ENCODE results near the gene DHX57.

DHX57 gene, protein sequence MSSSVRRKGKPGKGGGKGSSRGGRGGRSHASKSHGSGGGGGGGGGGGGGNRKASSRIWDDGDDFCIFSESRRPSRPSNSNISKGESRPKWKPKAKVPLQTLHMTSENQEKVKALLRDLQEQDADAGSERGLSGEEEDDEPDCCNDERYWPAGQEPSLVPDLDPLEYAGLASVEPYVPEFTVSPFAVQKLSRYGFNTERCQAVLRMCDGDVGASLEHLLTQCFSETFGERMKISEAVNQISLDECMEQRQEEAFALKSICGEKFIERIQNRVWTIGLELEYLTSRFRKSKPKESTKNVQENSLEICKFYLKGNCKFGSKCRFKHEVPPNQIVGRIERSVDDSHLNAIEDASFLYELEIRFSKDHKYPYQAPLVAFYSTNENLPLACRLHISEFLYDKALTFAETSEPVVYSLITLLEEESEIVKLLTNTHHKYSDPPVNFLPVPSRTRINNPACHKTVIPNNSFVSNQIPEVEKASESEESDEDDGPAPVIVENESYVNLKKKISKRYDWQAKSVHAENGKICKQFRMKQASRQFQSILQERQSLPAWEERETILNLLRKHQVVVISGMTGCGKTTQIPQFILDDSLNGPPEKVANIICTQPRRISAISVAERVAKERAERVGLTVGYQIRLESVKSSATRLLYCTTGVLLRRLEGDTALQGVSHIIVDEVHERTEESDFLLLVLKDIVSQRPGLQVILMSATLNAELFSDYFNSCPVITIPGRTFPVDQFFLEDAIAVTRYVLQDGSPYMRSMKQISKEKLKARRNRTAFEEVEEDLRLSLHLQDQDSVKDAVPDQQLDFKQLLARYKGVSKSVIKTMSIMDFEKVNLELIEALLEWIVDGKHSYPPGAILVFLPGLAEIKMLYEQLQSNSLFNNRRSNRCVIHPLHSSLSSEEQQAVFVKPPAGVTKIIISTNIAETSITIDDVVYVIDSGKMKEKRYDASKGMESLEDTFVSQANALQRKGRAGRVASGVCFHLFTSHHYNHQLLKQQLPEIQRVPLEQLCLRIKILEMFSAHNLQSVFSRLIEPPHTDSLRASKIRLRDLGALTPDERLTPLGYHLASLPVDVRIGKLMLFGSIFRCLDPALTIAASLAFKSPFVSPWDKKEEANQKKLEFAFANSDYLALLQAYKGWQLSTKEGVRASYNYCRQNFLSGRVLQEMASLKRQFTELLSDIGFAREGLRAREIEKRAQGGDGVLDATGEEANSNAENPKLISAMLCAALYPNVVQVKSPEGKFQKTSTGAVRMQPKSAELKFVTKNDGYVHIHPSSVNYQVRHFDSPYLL (N-terminal part only)

DNA sequence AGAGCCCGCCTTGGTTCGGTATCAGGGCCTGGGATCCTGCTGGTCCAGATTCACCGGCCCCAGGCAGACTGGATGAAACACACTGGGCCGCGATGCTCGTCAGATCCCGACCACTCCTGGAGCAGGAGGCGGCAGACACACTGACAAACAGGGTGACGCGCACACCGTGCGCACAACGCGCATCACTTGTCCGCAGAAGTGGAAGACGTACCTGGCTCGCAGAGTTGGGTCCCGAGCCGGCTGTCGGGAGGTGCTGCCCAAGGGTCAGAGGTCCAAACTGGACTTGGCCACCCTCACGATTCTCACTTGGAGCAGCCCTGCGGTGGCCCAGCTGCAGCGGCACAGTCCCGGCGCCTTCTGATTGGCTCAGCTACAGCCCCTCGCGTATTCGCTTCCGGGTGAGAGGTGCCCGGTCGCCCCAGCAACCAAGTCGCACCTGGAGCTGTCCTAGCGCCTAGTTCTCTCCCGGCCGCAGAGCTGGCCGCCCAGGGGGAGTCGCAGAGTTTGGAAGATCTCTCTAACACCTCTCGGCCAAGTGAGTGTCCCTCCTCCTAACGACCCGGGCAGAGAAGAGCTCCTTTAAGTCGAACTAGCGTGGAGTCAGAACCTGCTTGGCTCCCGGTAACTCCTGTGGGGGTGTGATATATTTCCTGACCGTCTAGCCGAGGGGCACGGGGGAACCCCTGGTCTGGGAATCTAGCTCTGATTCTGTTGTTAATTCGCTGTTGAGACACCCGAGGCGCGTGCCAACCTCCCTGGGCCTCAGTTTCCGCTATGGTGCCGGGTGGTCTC, at the start of gene DHX57, which contains the start of gene MORN2:
Gene DHX57, minus strand, starts transcription at position 359 of the 792 bp plus-strand sequence. CDS start 7,529 bp downstream, outside the sequence.
Gene MORN2, plus strand, starts transcription at position 401 of the 792 bp plus-strand sequence.
- DNase-seq (ENCODE audit: low read depth in 2 of 2) = peak; percentile 62 to 76

DNA sequence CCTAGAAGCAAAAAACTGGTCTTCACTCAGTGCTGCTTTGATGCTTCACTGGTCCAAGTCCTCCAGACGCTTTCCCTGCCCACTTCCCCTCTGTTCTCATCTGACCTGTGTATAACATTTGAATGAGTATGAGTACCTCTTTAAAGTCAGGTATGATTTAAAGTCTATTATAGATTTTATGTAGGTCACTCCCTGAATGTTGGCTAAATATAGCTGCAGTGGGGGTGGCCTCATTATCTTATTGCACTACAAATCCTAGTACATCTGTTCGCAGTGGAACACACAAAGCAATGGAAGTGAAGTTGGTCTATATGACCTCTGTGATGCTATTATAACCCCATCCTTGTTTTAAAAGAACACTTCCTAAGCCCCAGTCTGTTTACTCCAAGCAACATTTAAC, 47.2 kb upstream of the DHX57 start:
- no peak for DNase-seq (ENCODE audit: low read depth in 2 of 2)

GRCh38 chr2:38922389-38922788, 46.7 kb upstream of the DHX57 start:
- no peak for DNase-seq (ENCODE audit: low read depth in 2 of 2)

DNA sequence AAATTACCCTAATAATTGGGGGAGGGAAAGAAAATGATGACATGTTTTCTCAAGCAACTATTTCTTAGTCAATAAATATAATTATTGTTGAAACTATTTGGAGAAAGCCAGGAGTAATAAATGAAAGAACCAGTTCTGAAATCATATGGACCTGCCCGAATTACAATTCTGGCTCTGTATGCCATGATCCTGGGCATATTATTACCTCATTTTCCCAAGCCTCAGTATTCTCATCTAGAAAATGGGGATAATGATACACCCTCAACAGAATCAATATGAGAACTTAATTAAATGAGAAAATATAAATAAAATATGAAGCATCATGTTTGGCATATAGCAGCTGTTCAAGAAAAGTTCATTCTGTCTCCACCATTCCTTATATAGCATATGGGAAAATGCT, 36.9 kb upstream of the DHX57 start:
- DNase-seq (ENCODE audit: low read depth in 2 of 2) = no peak

DNA sequence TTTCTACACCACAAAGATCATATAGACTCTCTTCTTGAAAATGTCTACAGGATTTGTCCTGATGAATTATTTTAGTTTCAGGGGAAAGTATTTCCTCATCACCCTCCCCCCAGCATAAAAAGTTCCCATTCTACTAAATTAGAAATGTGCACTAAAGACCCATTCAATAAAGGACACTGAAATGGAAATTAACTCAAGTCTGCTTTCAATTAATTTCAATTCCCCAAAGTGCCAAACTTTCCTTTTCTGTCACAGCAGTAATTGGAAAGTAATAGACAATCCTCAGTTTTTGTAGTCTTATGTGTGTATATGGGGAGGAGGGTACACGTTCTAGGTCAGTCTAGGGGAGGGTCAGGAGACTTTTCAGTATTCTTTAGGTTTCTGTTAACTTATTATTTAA, 35.5 kb upstream of the DHX57 start:
- no peak for DNase-seq (ENCODE audit: low read depth in 2 of 2)

GRCh38 chr2:38909872-38910271, 34.1 kb upstream of the DHX57 start:
- no peak for DNase-seq (ENCODE audit: low read depth in 2 of 2)

DNA sequence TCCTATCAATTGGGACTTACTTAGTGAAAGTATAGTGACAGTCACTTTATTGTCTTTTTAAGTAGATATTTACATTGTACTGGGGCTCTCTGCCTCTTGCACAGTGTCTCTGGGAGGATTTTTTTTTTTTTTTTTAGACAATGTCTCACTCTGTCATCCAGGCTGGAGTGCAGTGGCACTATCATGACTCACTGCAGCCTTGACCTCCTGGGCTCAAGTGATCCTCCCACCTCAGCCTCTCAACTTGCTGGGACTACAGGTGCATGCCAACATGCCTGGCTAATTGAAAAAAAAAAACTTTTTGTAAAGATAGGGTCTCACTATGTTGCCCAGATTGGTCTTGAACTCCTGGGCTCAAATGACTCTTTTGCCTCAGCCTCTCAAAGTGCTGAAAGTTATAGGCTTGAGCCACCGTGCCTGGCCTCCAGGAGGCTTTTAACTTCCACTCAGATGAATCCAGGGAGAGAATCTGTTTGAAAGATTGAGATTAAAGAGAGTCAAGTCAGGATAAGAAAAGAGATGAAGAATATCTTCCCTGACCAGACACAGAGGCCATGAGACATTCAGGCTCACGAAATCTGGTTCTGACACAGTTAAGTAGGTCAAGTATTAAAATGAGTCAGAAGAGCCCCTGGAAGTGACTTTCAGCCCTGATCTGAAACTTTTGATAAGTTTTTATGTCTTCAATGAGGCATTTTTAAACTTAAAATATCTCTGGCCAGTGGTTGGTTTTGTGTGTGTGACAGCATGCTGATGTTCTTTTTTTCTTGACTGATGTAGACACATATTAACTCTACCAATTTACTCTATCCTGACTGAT, 32.2 kb upstream of the DHX57 start:
- DNase-seq (ENCODE audit: low read depth in 2 of 2) = no peak

DNA sequence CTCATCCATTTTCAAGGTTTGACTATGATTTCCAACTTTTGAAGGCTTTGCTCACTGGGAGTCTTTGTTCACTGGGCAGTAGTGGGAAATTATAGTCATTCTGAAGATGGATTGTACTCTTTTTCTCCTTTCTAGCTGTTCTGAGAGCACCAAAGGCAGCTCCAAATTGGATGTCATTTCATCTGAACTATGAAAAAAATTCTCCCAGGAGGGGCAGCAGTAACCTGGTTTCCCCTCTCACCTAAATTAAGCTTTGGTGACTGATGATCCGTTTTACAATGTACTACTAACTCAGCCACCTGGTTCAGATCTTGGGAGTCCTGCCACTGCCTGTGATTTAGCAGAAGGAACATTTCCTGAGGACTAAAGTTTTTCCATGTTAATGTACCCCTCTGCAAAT, 31.5 kb upstream of the DHX57 start:
- DNase-seq (ENCODE audit: low read depth in 2 of 2) = no peak

DNA sequence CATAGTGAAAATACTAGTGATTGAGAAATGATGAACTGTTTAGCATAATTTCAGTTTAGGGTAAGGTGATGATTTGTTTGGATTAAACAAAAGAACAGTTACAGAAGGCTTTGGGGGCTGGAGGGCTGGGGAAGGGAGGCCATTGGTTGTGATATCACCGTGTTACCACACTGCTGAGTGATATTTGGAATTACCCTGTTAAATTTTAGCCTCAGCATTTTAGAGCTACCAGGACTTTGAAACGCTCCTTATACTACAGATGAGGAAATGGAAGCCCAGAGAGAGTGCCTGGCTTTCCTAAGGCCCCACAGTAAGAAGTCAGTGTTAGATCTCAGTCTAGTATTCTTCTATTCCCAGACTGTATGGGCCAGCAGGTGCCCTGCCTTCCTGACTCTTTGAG, 29.5 kb upstream of the DHX57 start:
- DNase-seq (ENCODE audit: low read depth in 2 of 2) = no peak

GRCh38 chr2:38900726-38901125, 25.0 kb upstream of the DHX57 start:
- no peak for DNase-seq (ENCODE audit: low read depth in 2 of 2)

GRCh38 chr2:38898256-38898655, 22.5 kb upstream of the DHX57 start:
- no peak for DNase-seq (ENCODE audit: low read depth in 2 of 2)

GRCh38 chr2:38892819-38893218, 17.1 kb upstream of the DHX57 start:
- no peak for DNase-seq (ENCODE audit: low read depth in 2 of 2)

GRCh38 chr2:38889575-38889974, 13.8 kb upstream of the DHX57 start, which contains the start of gene ARHGEF33:
TSS of gene ARHGEF33 (plus strand) at chr2:38889875. CDS start at chr2:38919448, 29,573 bp downstream.
- no peak for DNase-seq (ENCODE audit: low read depth in 2 of 2)

DNA sequence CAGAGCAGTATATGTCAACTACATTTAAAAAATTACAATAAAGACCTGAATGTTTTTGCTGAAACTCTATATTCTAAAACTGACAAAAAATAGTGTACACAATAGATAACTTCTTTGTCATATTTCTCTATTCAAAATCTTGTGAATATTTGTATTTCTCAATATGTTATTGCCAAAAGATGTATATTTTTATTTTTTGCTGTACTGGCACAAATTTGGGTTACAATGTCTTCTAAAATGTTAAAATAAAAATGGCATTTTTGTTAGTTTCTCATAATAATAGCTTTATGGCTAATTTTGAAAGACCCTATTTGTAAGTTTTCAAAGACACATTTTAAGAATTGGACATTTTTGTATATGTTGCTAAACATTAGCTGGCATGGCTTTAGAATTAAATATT, 13.3 kb upstream of the DHX57 start:
- DNase-seq (ENCODE audit: low read depth in 2 of 2) = no peak

DNA sequence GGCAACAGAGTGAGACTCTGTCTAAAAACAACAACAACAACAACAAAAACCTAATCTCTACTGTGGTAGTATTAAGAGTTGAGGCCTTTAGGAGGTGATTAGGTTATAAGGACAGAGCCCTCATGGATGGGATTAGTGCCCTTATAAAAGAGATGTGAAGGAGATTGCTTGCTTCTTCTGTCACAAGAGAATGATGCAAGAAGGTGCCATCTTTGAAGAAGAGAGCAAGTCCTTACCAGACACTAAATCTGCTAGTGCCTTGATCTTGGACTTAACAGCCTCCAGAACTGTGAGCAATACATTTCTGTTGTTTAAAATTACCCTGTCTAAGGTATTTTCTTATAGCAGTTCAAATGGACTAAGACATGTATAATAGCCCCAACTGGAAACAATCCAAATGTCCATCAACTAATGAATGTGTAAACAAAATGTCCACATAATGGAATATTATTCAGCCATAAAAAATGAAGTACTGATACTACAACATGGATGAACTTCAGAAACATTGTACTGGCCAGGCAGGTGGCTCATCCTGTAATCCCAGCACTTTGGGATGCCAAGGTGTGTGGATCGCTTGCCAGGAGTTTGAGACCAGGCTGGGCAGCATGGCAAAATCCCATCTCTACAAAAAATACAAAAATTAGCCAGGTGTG, 12.3 kb upstream of the DHX57 start:
- DNase-seq (ENCODE audit: low read depth in 2 of 2) = no peak

DNA sequence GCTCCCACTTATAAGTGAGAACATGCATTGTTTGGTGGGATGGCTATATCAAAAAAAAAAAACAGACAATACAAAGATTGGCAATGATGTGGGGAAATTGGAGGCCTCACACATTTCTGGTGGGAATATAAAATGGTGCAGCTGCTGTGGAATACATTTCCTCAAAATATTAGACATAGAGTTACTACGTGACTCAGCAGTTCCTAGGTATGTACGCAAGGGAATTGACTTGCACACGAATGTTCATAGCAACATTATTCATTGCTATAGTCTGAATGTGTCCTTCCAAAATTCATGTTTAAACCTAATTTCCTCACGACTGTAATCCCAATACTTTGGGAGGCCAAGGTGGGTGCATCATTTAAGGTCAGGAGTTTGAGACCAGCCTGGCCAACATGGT, 11.6 kb upstream of the DHX57 start:
- DNase-seq (ENCODE audit: low read depth in 2 of 2) = no peak

DNA sequence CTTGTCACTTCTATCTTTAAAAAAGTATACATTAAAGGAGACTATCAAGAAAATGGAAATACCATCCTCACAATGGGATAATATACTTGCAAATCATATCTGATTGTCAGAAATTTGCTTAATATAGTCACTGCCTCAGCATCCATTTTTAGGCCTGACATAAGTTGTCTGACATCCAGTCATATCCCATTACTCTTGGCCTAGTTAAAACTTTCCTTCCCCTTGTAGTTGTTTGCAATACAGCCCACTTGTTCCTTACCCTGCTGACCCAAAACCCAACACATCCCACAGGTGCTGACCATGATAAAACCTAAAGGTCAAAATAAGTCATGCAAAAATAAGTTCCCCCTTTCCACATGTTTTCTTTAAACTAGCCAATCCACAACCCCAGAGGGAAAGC, 10.3 kb upstream of the DHX57 start:
- no peak for DNase-seq (ENCODE audit: low read depth in 2 of 2)

GRCh38 chr2:38876407-38876806, 673 bp upstream of the DHX57 start:
- DNase-seq (ENCODE audit: low read depth in 2 of 2) = no peak

- no peak for DNase-seq (ENCODE audit: low read depth in 2 of 2)
Measured at GRCh38 chr2:38875227-38875575, 533 bp downstream of the DHX57 start.

DNA sequence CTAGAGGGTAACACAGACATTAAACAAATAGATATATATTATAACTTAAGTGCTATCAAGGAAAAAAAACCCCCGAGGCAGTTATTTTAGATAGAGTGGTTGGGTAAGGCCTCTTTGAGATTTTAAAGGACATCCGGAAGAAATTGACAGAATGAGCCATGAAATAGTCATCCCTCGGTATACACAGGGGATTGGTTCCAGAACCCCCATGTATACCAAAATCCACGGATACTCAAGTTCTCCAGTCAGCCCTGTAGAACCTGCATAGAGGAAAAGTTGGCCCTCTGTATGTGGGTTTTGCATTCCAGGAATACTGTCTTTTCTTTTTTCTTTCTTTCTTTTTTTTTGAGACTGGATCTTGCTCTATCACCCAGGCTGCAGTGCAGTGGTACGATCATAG, 2.0 kb downstream of the DHX57 start:
- no peak for DNase-seq (ENCODE audit: low read depth in 2 of 2)
